8988T (cell line): Measurements from ENCODE around the gene ENTPD2.

Experiments used
- DNase-seq: peaks from one replicate; pipeline ENCODE4 v3.0.0; 2011

ENTPD2 gene

GRCh38 chr9:137078701-137079400, 25.0 kb upstream of the ENTPD2 start:
- DNase-seq: no peak

GRCh38 chr9:137077758-137078693, 24.2 kb upstream of the ENTPD2 start:
- no peak for DNase-seq

- DNase-seq: peak; percentile 53
Measured at GRCh38 chr9:137077010-137077747, 23.3 kb upstream of the ENTPD2 start, which contains the start of gene UAP1L1. Gene UAP1L1, plus strand, starts transcription at chr9:137077517. Its CDS starts 16 bp downstream, at chr9:137077533.

DNA sequence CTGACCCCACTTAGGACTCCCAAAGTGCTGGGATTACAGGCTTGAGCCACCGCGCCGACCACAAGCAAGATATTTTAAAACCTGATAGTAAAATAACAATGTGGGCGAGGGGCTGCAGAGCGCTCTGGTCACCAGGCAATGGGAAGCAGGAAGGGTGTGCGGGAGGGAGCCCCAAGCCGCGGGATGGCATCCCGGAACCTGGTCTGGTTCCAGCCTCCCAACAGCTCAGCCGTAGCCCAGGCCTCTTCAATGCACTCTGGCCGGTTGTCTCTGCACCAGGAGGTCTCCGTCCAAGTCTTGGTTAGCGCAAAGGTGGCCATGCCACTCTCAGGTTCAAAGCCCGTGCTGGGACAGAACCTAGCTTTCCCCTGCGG, 22.8 kb upstream of the ENTPD2 start:
- no peak for DNase-seq

GRCh38 chr9:137075275-137075775, 21.5 kb upstream of the ENTPD2 start:
- no peak for DNase-seq

- no peak for DNase-seq
Measured at GRCh38 chr9:137074657-137075274, 20.9 kb upstream of the ENTPD2 start.

GRCh38 chr9:137073992-137074399, 20.1 kb upstream of the ENTPD2 start:
- no peak for DNase-seq

- no peak for DNase-seq
Measured at GRCh38 chr9:137071282-137071681, 17.4 kb upstream of the ENTPD2 start.

- no peak for DNase-seq
Measured at GRCh38 chr9:137070906-137071275, 17.0 kb upstream of the ENTPD2 start.

- peak; percentile 87 for DNase-seq
Measured at GRCh38 chr9:137070201-137070905, 16.5 kb upstream of the ENTPD2 start, which contains the start of gene SAPCD2. Gene SAPCD2, minus strand, starts transcription at chr9:137070557. Its CDS starts 97 bp downstream, at chr9:137070460.

- DNase-seq: no peak
Measured at GRCh38 chr9:137069508-137070091, 15.7 kb upstream of the ENTPD2 start.

DNA sequence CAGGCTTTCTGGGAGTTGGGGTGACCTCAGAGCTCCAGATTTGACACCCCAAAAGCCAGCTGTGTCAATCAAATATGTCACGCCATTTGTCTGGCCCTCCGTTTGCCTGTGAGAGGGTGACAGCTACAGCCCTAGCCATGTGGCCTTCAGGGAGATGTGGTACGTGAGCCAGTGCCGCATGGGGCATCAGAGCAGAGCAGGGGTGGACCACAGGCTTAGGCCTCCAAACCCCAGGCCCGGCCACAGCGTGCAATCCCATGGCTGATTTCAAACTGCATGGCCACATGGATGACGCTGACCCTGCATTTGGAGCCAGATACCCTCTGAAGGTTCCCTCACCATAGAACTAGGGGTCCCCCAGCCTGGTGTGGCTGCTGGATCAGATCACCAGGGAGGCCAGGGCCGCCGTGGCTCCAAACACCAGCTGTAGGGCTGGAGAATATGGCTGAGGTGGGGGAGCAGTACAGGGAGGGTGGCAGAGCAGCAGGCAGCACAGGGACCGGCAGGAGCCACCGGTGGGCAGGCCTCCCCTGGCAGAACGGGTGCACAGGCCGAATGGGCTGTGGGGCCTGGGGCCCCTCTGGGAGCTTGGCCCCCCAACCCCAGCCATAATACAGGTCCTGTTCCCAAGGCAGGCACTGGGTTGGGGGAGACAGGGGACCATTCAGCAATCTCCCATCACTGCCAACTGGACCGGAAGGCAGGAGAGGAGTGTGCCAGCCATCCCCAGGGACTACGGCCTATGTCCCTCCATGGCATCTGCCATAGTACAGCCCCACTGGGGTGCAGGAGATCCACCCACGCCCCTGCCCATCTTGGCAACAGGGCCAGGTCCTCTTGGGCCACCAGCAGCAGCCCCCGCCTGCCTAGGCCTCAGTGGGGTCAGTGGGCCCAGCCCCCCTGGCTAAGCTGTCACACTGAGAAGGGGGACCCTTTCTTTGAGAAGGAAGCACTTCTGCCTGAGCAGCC, 15.0 kb upstream of the ENTPD2 start:
- DNase-seq: no peak

- peak; percentile 89 for DNase-seq
Measured at GRCh38 chr9:137067860-137068538, 14.1 kb upstream of the ENTPD2 start.

GRCh38 chr9:137066096-137066861, 12.4 kb upstream of the ENTPD2 start:
- DNase-seq: no peak

DNA sequence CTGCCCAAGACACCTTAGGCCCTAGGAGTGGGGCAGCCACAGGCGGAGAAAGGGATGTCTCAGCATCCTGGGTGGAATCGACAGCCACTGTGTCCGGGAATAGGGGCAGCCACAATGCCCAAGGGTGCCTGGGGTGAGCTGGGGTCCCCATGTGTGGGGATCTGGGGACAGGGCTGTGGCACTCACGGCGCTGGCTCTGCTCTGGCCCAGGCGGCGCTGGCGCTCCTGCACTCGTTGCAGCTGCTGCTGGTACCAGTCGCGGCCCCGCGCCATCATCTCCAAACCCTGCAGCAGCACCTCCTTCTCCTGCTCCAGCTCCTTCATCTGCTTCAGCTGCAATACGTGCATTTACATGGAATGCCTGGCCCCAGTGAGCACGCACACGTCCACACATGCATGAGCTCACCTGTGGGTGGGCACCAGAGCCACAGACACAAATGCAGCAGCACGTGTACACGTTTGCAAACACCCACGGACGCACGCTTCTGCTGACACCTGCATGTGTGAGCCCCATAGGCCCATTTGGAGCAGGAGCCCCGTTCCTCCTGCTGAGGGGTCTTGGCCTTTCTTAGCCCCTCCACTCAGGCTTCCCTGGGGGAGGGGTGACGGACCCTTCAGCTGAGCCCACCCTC, 11.6 kb upstream of the ENTPD2 start:
- DNase-seq: no peak

GRCh38 chr9:137064880-137065164, 11.0 kb upstream of the ENTPD2 start:
- no peak for DNase-seq

GRCh38 chr9:137064027-137064879, 10.4 kb upstream of the ENTPD2 start:
- DNase-seq: peak; percentile 81
